ENCODE data around the gene JAK1.

DNA sequence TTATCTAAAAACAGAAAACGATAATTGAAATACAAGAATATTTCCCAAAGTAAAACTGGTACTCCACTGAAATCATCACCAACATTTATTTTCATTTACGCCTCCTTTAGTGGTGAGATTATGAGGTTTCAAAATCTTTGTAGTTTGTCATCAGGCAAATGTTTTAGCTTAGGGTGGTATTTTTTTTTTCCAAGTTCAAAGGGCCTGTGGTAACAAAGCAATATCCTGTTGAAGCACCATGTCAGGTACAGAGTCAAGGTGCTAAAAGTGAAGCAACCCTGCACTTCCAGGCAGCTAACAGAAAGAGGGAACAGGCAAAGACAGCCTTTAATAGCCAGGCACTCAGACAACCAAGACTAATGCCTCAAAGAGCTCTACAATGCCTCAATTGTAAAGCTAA, 89.2 kb downstream of the JAK1 start:
- TF ChIP-seq, protein P1, sequence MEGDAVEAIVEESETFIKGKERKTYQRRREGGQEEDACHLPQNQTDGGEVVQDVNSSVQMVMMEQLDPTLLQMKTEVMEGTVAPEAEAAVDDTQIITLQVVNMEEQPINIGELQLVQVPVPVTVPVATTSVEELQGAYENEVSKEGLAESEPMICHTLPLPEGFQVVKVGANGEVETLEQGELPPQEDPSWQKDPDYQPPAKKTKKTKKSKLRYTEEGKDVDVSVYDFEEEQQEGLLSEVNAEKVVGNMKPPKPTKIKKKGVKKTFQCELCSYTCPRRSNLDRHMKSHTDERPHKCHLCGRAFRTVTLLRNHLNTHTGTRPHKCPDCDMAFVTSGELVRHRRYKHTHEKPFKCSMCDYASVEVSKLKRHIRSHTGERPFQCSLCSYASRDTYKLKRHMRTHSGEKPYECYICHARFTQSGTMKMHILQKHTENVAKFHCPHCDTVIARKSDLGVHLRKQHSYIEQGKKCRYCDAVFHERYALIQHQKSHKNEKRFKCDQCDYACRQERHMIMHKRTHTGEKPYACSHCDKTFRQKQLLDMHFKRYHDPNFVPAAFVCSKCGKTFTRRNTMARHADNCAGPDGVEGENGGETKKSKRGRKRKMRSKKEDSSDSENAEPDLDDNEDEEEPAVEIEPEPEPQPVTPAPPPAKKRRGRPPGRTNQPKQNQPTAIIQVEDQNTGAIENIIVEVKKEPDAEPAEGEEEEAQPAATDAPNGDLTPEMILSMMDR (IDR thresholded peaks at IDR 0.05) = no peak
- no peak for TF ChIP-seq POLR2A (IDR thresholded peaks at IDR 0.05)
